ENCODE measurements around the gene HOXA7. TPM values are rescaled to one million over a fixed set of nuclear protein-coding genes. Genes with fewer than 3 reads are reported as not detected.
A peak's percentile ranks its signal among the peaks of the same experiment; 100 is the strongest.

HOXA7 gene
- total RNA-seq, 1 experiment from 2014 or later, result 3.8 TPM

DNA sequence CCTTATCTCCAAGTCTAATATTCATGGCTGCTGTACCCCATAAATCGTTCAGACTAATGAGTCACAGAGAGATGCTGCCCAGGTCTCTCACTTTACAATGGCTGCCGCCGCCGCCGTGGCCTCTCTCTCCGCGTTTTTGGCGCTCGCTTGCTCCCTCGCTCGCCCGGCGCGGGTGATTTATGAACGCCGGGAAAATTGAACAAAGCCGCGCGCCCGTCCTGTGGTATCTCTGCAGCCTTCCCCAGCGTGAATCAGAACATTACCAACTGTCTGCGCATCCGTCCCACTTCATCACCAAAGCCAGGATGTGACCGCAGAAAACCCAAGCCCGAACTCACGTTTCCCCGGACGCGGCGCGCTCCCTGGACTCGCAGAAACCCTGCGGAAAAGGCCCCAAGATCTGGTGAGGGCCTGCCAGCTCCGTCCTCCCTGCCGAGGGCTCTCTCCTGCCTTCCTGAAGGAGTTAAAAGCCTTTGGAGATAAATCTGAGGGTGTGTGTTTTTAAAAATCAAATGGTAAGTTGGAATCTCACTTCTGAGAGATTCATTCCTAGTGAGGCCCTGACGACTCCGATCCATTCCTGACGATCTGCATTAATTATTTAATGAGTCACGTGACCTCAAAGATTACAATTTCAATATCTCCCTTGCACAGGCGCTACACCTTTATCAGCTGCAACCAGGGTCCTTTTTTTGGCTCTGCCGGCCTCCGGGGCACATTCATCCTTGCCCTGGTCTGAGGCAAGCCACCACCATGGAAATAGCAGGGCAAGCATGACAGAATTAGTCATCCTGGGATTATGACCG, 32.2 kb downstream of the HOXA7 start:
- DNase-seq (ENCODE audit: extremely low read depth, low read depth), result no peak

- no peak for DNase-seq (ENCODE audit: extremely low read depth, low read depth)
These were observed 32.9 kb downstream of the HOXA7 start for GRCh38 chr7:27123477-27124053.

DNA sequence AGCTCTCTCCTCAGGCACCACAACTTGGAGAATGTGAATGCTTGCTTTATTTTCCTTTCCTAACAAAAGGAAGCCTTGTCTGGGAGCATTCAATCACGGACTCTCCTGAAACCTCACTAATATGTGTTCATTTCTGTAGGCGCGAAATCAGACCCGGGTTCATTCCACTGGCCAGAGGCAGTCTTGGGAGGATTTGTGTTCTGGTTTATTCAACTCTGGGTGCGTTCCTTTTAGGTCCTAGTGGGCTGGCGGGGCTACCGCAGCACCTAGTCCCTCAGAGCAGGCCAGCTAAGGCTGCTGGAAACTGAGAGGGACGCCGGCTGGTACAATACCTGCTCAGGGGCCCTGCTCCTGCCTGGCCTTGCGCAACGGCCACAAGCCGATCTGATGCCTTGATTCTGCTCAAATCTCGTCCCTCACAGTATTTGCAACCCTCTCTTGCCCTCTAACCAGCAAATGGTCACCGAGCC, 33.4 kb downstream of the HOXA7 start:
- no peak for DNase-seq (ENCODE audit: extremely low read depth, low read depth)

DNA sequence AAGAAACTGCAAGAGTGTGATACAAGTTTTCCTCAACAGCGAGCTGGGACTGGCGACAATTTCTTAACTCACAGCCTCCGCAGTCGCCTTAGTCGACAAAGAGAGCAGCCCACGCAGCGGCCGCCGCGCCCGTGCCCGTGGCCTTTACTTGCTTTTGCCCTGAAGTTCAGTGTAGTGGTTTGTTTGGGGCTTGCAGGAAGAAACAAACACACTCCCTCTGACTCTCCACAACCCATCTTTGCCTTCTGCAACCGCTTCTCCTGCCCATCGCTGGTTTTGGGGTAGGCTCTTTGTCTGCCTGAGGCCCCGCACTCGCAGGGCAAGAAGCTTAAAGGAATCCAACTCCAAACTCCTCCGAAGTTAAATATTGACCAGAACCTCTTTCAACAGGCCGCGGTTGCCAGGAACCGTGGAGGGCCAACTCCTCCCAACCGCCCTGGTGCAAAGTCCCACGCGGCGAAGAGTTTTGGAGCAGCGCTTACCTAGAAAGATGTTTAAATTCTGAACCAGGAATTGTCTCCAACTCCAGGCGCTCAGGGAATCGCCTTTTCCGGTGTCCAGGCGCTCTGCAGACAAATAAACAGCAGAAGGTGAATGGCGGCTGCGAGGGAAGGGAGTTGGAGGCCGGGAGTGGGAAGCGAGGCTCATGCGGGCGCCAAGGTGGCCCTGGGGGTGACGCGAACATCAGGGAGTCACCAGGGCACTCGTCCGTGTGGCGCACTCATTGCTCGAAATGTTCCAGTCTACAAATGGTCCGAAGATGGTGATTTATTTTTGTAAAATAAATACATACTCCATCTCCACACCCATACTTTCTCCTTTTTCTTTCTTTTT, 34.2 kb downstream of the HOXA7 start:
- no peak for DNase-seq (ENCODE audit: extremely low read depth, low read depth)

GRCh38 chr7:27121684-27122076, 34.8 kb downstream of the HOXA7 start:
- DNase-seq (ENCODE audit: extremely low read depth, low read depth), result no peak

GRCh38 chr7:27119412-27119911, 37.0 kb downstream of the HOXA7 start:
- no peak for DNase-seq (ENCODE audit: extremely low read depth, low read depth)

DNA sequence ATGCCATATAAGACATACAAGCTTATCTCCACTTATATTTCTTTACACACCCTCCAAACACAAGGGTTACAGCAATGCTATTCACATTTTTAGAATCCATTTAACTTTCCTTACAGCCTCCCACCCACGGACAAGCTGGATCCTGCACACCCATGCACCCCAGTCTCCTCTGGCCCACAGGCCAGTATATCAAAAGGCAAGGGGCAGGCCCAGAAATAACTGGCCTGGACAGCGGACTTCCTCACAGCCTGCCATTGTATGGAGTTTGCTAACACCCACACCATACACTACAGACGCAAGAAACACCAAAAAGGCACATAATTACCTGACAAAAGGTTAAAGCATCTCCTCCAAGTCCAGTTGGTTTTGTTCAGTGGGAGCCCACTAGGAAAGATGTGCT, 37.9 kb downstream of the HOXA7 start:
- no peak for DNase-seq (ENCODE audit: extremely low read depth, low read depth)

DNA sequence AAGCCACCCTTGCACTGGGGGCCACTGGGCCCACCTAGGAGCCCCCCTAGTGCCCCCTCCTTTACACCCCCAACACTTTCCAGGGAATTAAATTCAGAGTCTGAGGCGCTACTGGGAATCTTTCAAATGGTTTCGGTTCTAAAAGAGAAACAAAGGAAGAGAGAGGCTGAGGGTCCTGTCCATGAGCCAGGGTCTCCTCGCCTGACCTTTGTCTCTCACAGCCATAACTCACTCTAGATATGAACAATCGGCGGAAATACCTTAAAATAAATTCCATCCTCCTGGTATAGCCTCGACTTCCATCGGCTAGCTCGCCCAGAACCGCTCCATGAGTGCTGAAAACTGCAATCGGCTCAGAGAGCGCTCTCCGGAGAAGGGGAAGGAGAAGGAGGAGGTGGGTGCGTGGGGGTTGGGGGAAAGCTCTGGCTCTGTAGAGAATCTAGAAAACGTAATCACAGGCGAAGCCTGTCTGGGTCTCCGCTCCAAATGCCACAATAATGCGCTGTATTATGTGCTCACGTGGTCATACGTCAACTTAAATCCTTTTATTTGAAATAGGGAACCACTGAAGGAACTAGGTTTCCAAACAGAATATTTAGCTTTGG, 38.5 kb downstream of the HOXA7 start:
- DNase-seq (ENCODE audit: extremely low read depth, low read depth), result no peak

DNA sequence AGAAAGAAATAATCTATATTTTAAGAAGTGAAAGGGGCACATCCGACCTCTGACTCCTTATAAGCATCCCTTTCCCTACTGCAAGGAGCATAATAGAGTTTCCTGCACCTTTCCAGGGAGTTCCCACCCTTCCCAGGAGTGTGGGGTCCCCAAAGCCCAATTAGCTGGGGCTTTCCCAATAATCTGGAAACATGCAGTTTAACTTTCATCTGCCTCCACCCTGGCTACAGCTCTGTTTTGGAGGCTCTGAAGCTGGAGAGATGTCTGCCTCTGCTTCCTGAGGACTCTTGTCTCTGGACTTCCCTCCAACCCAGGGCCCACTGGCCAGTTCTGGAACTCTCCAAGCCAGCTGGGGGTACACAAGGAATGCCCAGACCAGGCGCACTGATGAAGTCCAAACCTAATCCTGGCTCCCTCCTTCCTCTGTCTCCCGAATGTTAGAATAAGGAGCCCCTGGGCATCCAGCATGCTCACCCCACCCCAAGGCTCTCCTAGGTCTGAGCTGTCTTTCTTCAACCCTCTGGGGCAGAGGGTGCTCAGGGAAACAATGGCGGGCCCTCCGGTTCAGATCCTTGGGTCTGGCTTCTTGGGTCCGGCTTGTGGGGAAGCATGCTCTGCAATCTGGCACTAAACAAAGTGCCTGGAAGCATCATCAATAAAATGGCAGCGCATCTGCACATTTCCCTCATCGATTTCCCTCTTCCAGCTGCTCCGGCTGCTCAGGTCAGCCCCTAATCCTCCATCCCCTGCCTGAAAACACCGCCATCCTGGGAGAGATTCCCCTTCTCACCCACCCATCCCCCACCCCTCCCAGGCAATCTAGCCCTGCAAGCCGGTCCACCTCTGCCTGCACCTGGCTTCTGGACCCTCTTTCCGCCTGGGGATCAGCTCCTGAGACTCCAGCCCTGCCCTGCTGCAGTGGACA, 39.3 kb downstream of the HOXA7 start:
- DNase-seq (ENCODE audit: extremely low read depth, low read depth), result no peak

- no peak for DNase-seq (ENCODE audit: extremely low read depth, low read depth)
These were observed 40.2 kb downstream of the HOXA7 start for GRCh38 chr7:27116031-27116961.

DNA sequence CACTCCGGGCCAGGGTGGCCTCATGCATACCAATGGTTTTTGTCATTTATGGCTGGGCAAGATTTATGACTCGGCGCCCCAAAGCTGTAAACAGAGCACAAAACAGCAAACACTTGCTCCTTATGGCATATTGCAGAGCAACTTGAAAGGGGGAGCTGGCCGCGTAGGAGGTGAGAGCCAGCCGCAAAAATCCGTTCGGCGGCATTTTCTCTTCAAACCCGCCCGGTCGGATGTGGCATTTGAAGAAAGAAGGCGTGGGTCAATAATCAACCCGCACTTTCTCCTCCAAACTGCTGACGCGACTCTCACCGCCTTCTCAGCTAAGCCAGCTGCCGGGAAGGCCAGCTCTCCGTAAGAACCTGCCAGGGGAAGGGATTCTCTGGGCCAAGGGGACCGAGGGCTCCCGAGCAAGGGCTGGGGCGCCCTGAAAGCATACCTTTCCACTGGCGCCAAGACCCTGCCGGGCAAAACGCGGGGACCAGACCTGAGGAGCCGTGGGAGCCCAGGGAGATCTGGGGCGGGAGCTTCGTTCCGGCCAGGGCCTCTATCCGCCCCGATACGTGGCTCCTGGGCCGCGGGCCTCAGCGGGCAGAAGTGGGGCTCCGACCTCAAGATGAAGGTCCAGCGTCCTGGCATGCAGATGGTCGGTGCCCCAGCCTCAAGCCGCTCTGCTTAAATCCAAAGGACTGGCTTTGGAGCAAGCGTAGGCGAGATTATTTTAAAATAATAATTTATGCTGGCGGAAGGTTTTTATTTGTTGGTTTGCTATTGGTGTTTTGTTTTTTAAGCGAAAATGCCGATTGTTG, 41.1 kb downstream of the HOXA7 start:
- DNase-seq (ENCODE audit: extremely low read depth, low read depth), result peak; percentile 67

GRCh38 chr7:27114881-27115220, 41.6 kb downstream of the HOXA7 start:
- DNase-seq (ENCODE audit: extremely low read depth, low read depth), result no peak

GRCh38 chr7:27113991-27114769, 42.3 kb downstream of the HOXA7 start:
- peak; percentile 64 for DNase-seq (ENCODE audit: extremely low read depth, low read depth)

DNA sequence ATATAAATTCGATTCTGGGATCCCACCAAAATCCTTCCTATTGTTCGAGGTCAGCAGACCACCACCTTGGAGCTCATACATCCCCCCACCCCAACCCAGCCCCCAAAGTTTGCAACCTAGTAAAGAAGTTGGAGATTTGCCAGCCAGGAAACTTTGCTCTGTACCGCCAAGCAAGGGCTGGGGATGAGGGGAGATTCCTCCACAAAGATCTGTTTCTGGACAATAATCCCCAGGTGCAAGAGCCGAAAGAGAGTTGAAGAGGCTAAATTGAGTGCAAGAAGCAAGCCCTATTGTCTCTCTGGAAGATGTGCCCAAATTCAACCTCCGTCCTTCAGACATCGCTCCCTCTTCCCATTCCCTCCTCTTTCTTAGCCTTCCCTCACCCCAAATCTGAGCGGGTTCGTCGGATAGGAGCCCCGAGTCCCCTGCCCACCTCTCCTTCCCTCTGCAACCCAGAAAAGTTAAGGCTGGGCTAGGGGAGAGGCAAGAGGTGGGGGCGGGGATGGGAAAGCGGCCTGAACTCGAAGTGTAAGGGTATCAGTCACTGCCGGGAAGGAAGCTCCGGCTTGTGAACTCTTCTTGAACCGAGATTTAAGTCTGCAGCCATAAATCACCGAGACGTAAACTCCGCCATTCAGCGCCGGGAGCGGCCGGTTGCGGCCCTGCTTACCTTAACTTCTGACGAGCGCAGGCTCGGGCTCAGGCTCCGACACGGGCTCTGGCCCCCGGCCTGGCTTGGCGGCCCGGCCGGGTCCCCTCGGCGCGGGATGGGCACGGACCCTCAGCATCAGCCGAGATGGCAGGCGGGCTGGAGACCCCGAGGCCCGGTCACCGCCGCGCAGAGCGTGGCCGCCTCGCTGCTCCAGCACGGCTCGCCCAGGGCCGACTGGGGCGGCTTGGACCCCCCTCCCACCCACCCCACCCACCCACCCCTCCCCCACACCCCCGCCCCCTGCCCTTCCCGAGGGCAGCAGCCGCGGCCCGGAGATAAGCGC, 43.2 kb downstream of the HOXA7 start:
- DNase-seq (ENCODE audit: extremely low read depth, low read depth), result peak; percentile 73

DNA sequence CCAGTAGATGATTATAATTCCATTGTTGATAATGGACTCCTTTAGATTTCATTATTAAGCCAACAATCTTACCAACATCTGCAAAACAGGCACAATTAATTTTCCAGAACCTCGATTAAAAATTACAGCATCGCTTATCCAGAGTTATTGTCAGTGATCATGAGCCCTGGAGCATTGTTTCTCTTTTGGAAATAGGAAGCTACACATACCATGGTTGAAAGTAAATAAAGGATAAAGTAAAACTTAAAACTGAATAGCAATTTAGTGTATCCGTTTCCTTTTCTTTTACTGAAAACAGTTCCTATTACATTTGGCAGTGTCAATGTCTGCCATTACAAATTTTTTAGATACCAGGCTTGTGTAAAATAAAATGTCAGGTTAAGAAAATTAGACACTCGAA, 44.1 kb downstream of the HOXA7 start:
- no peak for DNase-seq (ENCODE audit: extremely low read depth, low read depth)

GRCh38 chr7:27111751-27112277, 44.7 kb downstream of the HOXA7 start:
- no peak for DNase-seq (ENCODE audit: extremely low read depth, low read depth)
